Psoas muscle (tissue), 7 donors: ENCODE data around the gene IMMP1L. TPM values are rescaled to one million over a fixed set of nuclear protein-coding genes. Genes with fewer than 3 reads are reported as not detected.

Experiments used
- polyA plus RNA-seq, 3 donors: library from polyadenylated mRNA; stranded (reverse); fragments of 200-250 nt; gene quantifications; one replicate each; pipeline ENCODE4 v1.2.3, GENCODE V29; 2013
- total RNA-seq, 4 donors: library from RNA; stranded (reverse); fragmentation: NEBNext Ultra II Directional in 2 of 4; extraction: Animal tissue kit (Norgen Biotek cat#: 25700) in 2 of 4; gene quantifications; one replicate each; pipeline versions ENCODE4 v1.2.1 to v1.2.4, GENCODE V29; 2021 to 2023
- donor health status: healthy with polysubstance abuse.
- donor health status: DM: no; HTN: no; CAD: no; lungs with moderate emphysema.
- donor health status: Bipolar disorder and iron deficiency.
- donor health status: healthy.
- donor health status: DM: no; HTN: no; CAD: no.
- donor health status: DM: no; HTN: no; CAD: no.
- donor health status: DM: yes; HTN: yes; CAD: no.

The IMMP1L gene
- total and polyA plus RNA-seq, 7 donors, result 15.5 to 42.1 (median 26.3) TPM

Other genes starting within 250 kb of the IMMP1L start
- not detected for gene DCDC1, start 139.9 kb downstream of the IMMP1L start, total RNA-seq
- gene DCDC1, start 139.9 kb downstream of the IMMP1L start, polyA plus RNA-seq, result not detected
- gene DNAJC24, start 139.8 kb downstream of the IMMP1L start, total RNA-seq, result 10 to 100 TPM; 12.4 to 22.0 (median 15.8) TPM
- gene DNAJC24, start 139.8 kb downstream of the IMMP1L start, polyA plus RNA-seq, result 10 to 100 TPM in 1 of 3 donors, 1 to 10 TPM in 2; 8.9 to 17.1 (median 9.7) TPM
- gene ELP4, start 145 bp upstream of the IMMP1L start, total RNA-seq, result 10 to 100 TPM in 2 of 4 donors, 1 to 10 TPM in 2; 7.7 to 12.9 (median 9.7) TPM
- gene ELP4, start 145 bp upstream of the IMMP1L start, polyA plus RNA-seq, result 1 to 10 TPM; 4.2 to 8.6 (median 6.6) TPM